GM12801 (cell line): Measurements from ENCODE around the gene GUCY1B1.

Experiments used
- CTCF ChIP-seq: IDR thresholded peaks from one replicate; pipeline ENCODE4 v1.5.1; 2011; ENCODE audit warnings: control low read depth; ENCODE audit not compliant: insufficient read length; ENCODE audit errors: extremely low read depth

The GUCY1B1 gene

GRCh38 chr4:155758481-155759371 is at the start of gene GUCY1B1:
TSS of gene GUCY1B1 (plus strand) at chr4:155759021. CDS start at chr4:155759141, 120 bp downstream.
- no peak for TF ChIP-seq CTCF

- no peak for TF ChIP-seq CTCF
These were observed 48.9 kb upstream of the GUCY1B1 start for GRCh38 chr4:155709918-155710317.

GRCh38 chr4:155711556-155711955 is 47.3 kb upstream of the GUCY1B1 start:
- no peak for TF ChIP-seq CTCF

GRCh38 chr4:155712846-155713245 is 46.0 kb upstream of the GUCY1B1 start:
- no peak for TF ChIP-seq CTCF

GRCh38 chr4:155713911-155714310 is 44.9 kb upstream of the GUCY1B1 start:
- no peak for TF ChIP-seq CTCF

- no peak for TF ChIP-seq CTCF
These were observed 36.5 kb upstream of the GUCY1B1 start for GRCh38 chr4:155722336-155722735.

GRCh38 chr4:155722816-155723499 is 35.9 kb upstream of the GUCY1B1 start:
- TF ChIP-seq CTCF, result no peak
